ENCODE results near the gene MAGOH.
"Not testable (repeated sequence)": the region's sequence is repeated elsewhere in the genome, so short reads cannot be mapped to it uniquely, and the experiment has no call there.

Gene MAGOH

GRCh38 chr1:53238197-53239155 lies at the start of gene MAGOH:
TSS of gene MAGOH (minus strand) at chr1:53238518. CDS start at chr1:53238448, 70 bp downstream.
- peak; percentile 88 to 89 for DNase-seq (ENCODE audit: low read depth in 2 of 2)

GRCh38 chr1:53286955-53287354 lies 48.6 kb upstream of the MAGOH start:
- DNase-seq (ENCODE audit: low read depth in 2 of 2): no peak

GRCh38 chr1:53285969-53286760 lies 47.8 kb upstream of the MAGOH start:
- DNase-seq (ENCODE audit: low read depth in 2 of 2): no peak

- DNase-seq (ENCODE audit: low read depth in 2 of 2): no peak
These were observed 47.2 kb upstream of the MAGOH start for GRCh38 chr1:53285546-53285945.

GRCh38 chr1:53284224-53285020 lies 46.1 kb upstream of the MAGOH start:
- DNase-seq (ENCODE audit: low read depth in 2 of 2): no peak

GRCh38 chr1:53283156-53283555 lies 44.8 kb upstream of the MAGOH start:
- DNase-seq (ENCODE audit: low read depth in 2 of 2): not testable (repeated sequence)

GRCh38 chr1:53281133-53281532 lies 42.8 kb upstream of the MAGOH start:
- no peak for DNase-seq (ENCODE audit: low read depth in 2 of 2)

- no peak for DNase-seq (ENCODE audit: low read depth in 2 of 2)
These were observed 42.2 kb upstream of the MAGOH start for GRCh38 chr1:53280496-53280895.

GRCh38 chr1:53279296-53280200 lies 41.2 kb upstream of the MAGOH start:
- no peak for DNase-seq (ENCODE audit: low read depth in 2 of 2)

- peak in 1 of 2 experiments; percentile 3 for DNase-seq (ENCODE audit: low read depth in 2 of 2)
These were observed 40.0 kb upstream of the MAGOH start for GRCh38 chr1:53278298-53278725.

- DNase-seq (ENCODE audit: low read depth in 2 of 2): no peak
These were observed 39.0 kb upstream of the MAGOH start for GRCh38 chr1:53277326-53277725.

- no peak for DNase-seq (ENCODE audit: low read depth in 2 of 2)
These were observed 38.6 kb upstream of the MAGOH start for GRCh38 chr1:53276902-53277281.

- DNase-seq (ENCODE audit: low read depth in 2 of 2): no peak
These were observed 38.0 kb upstream of the MAGOH start for GRCh38 chr1:53276153-53276901.

GRCh38 chr1:53275566-53275965 lies 37.2 kb upstream of the MAGOH start:
- DNase-seq (ENCODE audit: low read depth in 2 of 2): no peak

- no peak for DNase-seq (ENCODE audit: low read depth in 2 of 2)
These were observed 36.3 kb upstream of the MAGOH start for GRCh38 chr1:53274541-53275185.

- no peak for DNase-seq (ENCODE audit: low read depth in 2 of 2)
These were observed 35.7 kb upstream of the MAGOH start for GRCh38 chr1:53274026-53274425.

GRCh38 chr1:53273526-53273925 lies 35.2 kb upstream of the MAGOH start:
- DNase-seq (ENCODE audit: low read depth in 2 of 2): no peak

GRCh38 chr1:53272349-53272748 lies 34.0 kb upstream of the MAGOH start:
- no peak for DNase-seq (ENCODE audit: low read depth in 2 of 2)

- DNase-seq (ENCODE audit: low read depth in 2 of 2): no peak
These were observed 33.2 kb upstream of the MAGOH start for GRCh38 chr1:53271446-53272090.
